HepG2 (cell line): ENCODE measurements around the gene JMJD8.

Experiments
- HDAC2 ChIP-seq: sonication (generic); formaldehyde crosslinking; IDR thresholded peaks from 2 replicates; pipeline ENCODE4 v1.4.0; 2020; ENCODE audit warnings: missing genetic modification reagents
- HDAC6 ChIP-seq: fragments of 200-600 bp; sonication (generic); IDR thresholded peaks from 2 replicates; pipeline ENCODE4 v1.7.0; 2017; ENCODE audit warnings: mild to moderate bottlenecking, antibody characterized with exemption, low read length, low read depth
- JUN ChIP-seq: sonication (generic); formaldehyde crosslinking; IDR thresholded peaks from 2 replicates; pipeline ENCODE4 v1.4.0; 2020; ENCODE audit warnings: mild to moderate bottlenecking, missing genetic modification reagents
- TBP ChIP-seq: sonication (generic); formaldehyde crosslinking; IDR thresholded peaks from 2 replicates; pipeline ENCODE4 v1.5.0; 2020; ENCODE audit warnings: missing genetic modification reagents
- ZNF670 ChIP-seq: sonication (generic); formaldehyde crosslinking; IDR thresholded peaks from 2 replicates; pipeline ENCODE4 v1.8.0; 2022; ENCODE audit warnings: mild to moderate bottlenecking, missing genetic modification reagents, borderline replicate concordance
- TF ChIP-seq, protein P1 (sequence below): sonication (generic); formaldehyde crosslinking; IDR thresholded peaks from 2 replicates; pipeline ENCODE4 v1.4.0; 2020; ENCODE audit warnings: missing genetic modification reagents
- TF ChIP-seq, protein P2 (sequence below): sonication (generic); formaldehyde crosslinking; IDR thresholded peaks from 2 replicates; pipeline ENCODE4 v1.4.0; 2020; ENCODE audit warnings: low read depth, missing genetic modification reagents

DNA sequence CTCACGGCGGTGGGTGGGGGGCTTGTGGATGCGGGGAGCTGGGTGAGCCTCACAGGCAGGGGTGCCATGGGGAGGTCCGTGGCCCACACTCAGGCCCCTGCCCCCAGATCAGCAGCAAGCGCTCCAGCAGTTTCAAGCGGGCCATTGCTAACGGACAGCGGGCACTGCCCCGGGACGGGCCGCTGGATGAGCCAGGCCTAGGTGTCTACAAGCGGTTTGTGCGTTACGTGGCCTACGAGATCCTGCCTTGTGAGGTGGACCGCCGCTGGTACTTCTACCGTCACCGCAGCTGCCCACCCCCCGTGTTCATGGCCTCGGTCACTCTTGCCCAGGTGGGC, 7.6 kb downstream of the JMJD8 start:
- TF ChIP-seq HDAC2 (CRISPR knock-in tag) (no peak), ZNF670 (CRISPR knock-in tag) (no peak), HDAC6 (no peak), JUN (CRISPR knock-in tag) (no peak), TBP (CRISPR knock-in tag) (no peak)
- TF ChIP-seq, protein P1, sequence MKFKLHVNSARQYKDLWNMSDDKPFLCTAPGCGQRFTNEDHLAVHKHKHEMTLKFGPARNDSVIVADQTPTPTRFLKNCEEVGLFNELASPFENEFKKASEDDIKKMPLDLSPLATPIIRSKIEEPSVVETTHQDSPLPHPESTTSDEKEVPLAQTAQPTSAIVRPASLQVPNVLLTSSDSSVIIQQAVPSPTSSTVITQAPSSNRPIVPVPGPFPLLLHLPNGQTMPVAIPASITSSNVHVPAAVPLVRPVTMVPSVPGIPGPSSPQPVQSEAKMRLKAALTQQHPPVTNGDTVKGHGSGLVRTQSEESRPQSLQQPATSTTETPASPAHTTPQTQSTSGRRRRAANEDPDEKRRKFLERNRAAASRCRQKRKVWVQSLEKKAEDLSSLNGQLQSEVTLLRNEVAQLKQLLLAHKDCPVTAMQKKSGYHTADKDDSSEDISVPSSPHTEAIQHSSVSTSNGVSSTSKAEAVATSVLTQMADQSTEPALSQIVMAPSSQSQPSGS (CRISPR knock-in tag): no peak
- TF ChIP-seq, protein P2, sequence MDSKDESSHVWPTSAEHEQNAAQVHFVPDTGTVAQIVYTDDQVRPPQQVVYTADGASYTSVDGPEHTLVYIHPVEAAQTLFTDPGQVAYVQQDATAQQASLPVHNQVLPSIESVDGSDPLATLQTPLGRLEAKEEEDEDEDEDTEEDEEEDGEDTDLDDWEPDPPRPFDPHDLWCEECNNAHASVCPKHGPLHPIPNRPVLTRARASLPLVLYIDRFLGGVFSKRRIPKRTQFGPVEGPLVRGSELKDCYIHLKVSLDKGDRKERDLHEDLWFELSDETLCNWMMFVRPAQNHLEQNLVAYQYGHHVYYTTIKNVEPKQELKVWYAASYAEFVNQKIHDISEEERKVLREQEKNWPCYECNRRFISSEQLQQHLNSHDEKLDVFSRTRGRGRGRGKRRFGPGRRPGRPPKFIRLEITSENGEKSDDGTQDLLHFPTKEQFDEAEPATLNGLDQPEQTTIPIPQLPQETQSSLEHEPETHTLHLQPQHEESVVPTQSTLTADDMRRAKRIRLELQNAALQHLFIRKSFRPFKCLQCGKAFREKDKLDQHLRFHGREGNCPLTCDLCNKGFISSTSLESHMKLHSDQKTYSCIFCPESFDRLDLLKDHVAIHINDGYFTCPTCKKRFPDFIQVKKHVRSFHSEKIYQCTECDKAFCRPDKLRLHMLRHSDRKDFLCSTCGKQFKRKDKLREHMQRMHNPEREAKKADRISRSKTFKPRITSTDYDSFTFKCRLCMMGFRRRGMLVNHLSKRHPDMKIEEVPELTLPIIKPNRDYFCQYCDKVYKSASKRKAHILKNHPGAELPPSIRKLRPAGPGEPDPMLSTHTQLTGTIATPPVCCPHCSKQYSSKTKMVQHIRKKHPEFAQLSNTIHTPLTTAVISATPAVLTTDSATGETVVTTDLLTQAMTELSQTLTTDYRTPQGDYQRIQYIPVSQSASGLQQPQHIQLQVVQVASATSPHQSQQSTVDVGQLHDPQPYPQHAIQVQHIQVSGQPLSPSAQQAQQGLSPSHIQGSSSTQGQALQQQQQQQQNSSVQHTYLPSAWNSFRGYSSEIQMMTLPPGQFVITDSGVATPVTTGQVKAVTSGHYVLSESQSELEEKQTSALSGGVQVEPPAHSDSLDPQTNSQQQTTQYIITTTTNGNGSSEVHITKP (CRISPR knock-in tag): no peak
